ENCODE data around the gene PTGS1.
"Not testable (repeated sequence)": the region's sequence is repeated elsewhere in the genome, so short reads cannot be mapped to it uniquely, and the experiment has no call there.

The PTGS1 gene

GRCh38 chr9:122402403-122402871, 31.6 kb downstream of the PTGS1 start:
- DNase-seq = no peak

DNA sequence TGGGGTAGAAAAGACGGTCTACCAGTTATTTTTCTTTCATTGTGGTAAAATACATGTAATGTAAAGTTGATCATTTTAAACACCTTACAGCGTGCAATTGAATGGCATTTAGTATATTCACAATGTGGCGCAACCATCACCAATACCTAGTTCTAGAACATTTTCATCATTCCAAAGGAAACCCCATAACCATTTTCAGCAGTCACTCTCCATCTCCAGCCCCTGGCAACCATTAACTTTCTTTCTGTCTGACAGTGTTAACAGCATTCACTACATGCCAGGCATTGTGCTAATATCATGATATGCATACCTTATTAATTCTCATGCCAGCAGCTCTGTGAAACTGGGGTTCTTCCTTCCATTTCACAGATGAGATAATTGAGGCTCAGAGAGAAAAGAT, 32.0 kb downstream of the PTGS1 start:
- DNase-seq = no peak

- no peak for DNase-seq
Observed at GRCh38 chr9:122403381-122404000, 32.7 kb downstream of the PTGS1 start.

GRCh38 chr9:122405304-122406069, 34.7 kb downstream of the PTGS1 start:
- not testable (repeated sequence) for DNase-seq

GRCh38 chr9:122406070-122406890, 35.5 kb downstream of the PTGS1 start:
- DNase-seq = no peak

- not testable (repeated sequence) for DNase-seq
Observed at GRCh38 chr9:122414108-122414507, 43.3 kb downstream of the PTGS1 start.

DNA sequence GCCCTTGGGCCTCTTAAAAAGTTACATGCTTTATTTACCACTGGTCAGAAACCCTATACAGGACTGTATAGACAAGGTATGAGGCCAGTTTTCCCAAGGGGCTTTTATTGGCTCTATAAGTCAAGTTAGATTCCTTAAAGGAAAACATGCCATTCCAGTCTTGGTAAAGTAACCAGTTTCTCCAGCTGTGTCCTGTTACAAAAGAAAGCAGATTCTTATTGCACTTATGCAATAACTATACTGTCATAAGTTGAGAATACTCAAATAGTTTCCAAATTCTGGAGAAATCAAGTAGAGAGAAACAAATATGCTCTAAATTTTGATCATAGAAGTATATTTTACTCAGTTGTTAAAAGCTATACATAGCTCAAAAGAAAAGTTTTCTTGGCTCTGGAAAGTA, 47.2 kb downstream of the PTGS1 start:
- DNase-seq = no peak

DNA sequence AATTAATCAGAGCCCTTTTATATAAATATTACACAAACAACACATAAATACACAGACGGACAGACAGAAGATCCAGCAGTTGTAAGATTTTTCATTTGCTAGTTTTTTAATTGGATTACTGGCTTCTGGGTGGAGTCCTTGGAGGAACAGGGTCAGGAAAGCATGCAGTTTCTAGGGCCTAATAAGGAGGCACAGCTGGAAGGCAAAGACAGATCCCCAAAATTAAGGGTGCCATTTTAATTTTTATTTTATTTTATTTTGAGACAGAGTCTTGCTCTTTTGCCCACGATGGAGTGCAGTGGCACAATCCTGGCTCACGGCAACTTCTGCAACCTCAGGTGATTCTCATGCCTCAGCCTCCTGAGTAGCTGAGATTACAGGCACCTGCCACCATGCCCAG, 49.5 kb downstream of the PTGS1 start:
- DNase-seq = no peak

- no peak for DNase-seq
Observed at GRCh38 chr9:122425087-122425486, 54.3 kb downstream of the PTGS1 start.

DNA sequence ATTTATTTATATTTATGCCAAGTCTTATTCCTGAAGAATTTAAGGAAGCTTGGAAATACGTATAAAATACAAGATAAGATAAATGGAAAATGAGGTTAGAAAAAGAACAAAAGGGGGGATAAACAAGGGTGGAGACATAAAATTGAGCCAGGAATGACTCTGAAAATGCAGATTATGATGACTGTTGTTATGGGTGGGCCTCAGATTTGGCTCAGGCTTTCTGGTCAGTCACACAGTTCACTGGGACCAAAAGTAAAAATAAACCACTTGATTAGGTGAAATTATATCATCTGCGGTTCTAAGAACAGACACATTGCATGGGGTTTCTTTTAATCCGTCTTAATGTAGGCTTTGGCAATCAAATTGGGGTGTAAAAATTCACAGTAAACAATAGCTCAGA, 55.9 kb downstream of the PTGS1 start:
- no peak for DNase-seq

GRCh38 chr9:122442568-122442967, 71.7 kb downstream of the PTGS1 start:
- DNase-seq = no peak

DNA sequence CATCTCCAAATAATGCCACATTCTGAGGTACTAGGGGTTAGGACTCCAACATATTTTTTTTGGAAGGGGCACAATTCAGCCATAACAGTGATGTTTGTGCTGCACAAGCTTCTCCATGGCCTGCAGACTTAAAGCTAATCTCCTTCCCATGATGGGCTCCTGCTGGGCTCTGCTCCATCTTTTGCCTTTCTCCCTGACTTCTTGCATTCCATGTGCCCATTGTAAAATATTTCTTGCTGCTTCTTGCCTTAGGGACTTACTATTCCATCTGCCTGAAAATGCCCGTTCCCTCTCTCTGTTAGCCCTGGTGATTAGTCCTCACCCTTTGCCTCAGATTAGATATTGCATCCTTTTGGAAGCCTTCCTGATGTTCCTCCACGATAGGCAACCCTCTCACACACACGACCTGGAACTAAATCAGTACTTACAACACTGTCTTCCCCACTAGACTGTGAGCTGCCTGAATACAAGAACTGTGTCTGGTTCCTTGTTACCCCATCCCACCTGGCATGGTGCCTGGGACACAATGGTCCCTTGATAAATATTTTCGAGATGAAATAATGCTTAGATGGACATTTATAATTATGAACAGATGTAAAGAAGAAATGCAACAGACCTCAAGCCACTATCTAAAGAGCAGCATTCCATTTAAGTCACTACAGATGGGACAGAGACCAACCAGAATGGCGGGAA, 73.4 kb downstream of the PTGS1 start:
- no peak for DNase-seq
